HT-29 (cell line): ENCODE measurements around the gene PRKAG2. TPM values are rescaled to one million over a fixed set of nuclear protein-coding genes. Genes with fewer than 3 reads are reported as not detected.
"Not testable (repeated sequence)": the region's sequence is repeated elsewhere in the genome, so short reads cannot be mapped to it uniquely, and the experiment has no call there.

Source experiments
- DNase-seq: peaks from one replicate; pipeline ENCODE4 v3.0.0-alpha.2; 2015; ENCODE audit warnings: low spot score
- total RNA-seq: library from RNA; depleted of rRNA; stranded (reverse); fragments of >200 nt; shearing (Covaris generic); gene quantifications from 2 replicates; pipeline ENCODE4 v1.2.3, GENCODE V29; 2014

PRKAG2 gene
- total RNA-seq, 1 experiment from 2014 or later, result 5.4 TPM

- no peak for DNase-seq
These were observed 7.6 kb upstream of the PRKAG2 start for GRCh38 chr7:151884312-151885201.

GRCh38 chr7:151883857-151884256, 6.9 kb upstream of the PRKAG2 start:
- no peak for DNase-seq

GRCh38 chr7:151882734-151883133, 5.8 kb upstream of the PRKAG2 start:
- DNase-seq, result no peak

GRCh38 chr7:151880688-151881087, 3.8 kb upstream of the PRKAG2 start:
- no peak for DNase-seq

GRCh38 chr7:151877911-151878835, 1.3 kb upstream of the PRKAG2 start:
- DNase-seq, result no peak

GRCh38 chr7:151875942-151876898, 695 bp downstream of the PRKAG2 start:
- peak; percentile 10 for DNase-seq

- DNase-seq, result not testable (repeated sequence)
These were observed 2.4 kb downstream of the PRKAG2 start for GRCh38 chr7:151874479-151874878.

GRCh38 chr7:151873402-151873965, 3.4 kb downstream of the PRKAG2 start:
- no peak for DNase-seq

- DNase-seq, result no peak
These were observed 4.1 kb downstream of the PRKAG2 start for GRCh38 chr7:151872531-151873401.

GRCh38 chr7:151871904-151872303, 5.0 kb downstream of the PRKAG2 start:
- DNase-seq, result no peak

GRCh38 chr7:151871189-151871735, 5.7 kb downstream of the PRKAG2 start:
- no peak for DNase-seq

GRCh38 chr7:151869968-151870918, 6.7 kb downstream of the PRKAG2 start:
- DNase-seq, result no peak

- no peak for DNase-seq
These were observed 7.5 kb downstream of the PRKAG2 start for GRCh38 chr7:151869455-151869854.

GRCh38 chr7:151869109-151869428, 7.8 kb downstream of the PRKAG2 start:
- DNase-seq, result no peak

- no peak for DNase-seq
These were observed 8.4 kb downstream of the PRKAG2 start for GRCh38 chr7:151868396-151869108.

GRCh38 chr7:151867912-151868311, 9.0 kb downstream of the PRKAG2 start:
- no peak for DNase-seq

GRCh38 chr7:151866761-151867655, 9.9 kb downstream of the PRKAG2 start:
- no peak for DNase-seq
